MM.1S (cell line): ENCODE measurements around the gene GPER1.

Source experiments
- DNase-seq: peaks from one replicate; pipeline ENCODE4 v3.0.0-alpha.2; 2015
- H2AFZ ChIP-seq: fragments of 300-600 bp; sonication (generic); 2 replicates; pipeline ENCODE4 v1.6.0; 2016; ENCODE audit warnings: antibody characterized with exemption, low read length
- H3F3A ChIP-seq: fragments of 300-600 bp; sonication (generic); 2 replicates; pipeline ENCODE4 v1.6.1; 2016; ENCODE audit warnings: mild to moderate bottlenecking, antibody characterized with exemption, low read length, moderate library complexity, mixed read lengths; ENCODE audit not compliant: insufficient read depth
- H3K27ac ChIP-seq: fragments of 300-600 bp; sonication (generic); 2 replicates; pipeline ENCODE4 v1.5.1; 2016; ENCODE audit warnings: mild to moderate bottlenecking, low read length
- H3K27me3 ChIP-seq: fragments of 300-600 bp; sonication (generic); replicated peaks from 2 replicates; pipeline ENCODE4 v1.6.0; 2016; ENCODE audit warnings: low read length; ENCODE audit not compliant: insufficient read depth
- H3K36me3 ChIP-seq: fragments of 300-600 bp; sonication (generic); replicated peaks from 2 replicates; pipeline ENCODE4 v1.6.1; 2016; ENCODE audit warnings: mild to moderate bottlenecking, low read length, mixed read lengths; ENCODE audit not compliant: insufficient read depth
- H3K4me1 ChIP-seq: fragments of 300-600 bp; sonication (generic); 2 replicates; pipeline ENCODE4 v1.6.1; 2016; ENCODE audit warnings: low read length, mixed read lengths
- H3K4me2 ChIP-seq: fragments of 300-600 bp; sonication (generic); 2 replicates; pipeline ENCODE4 v1.6.0; 2016; ENCODE audit warnings: low read depth, low read length
- H3K4me3 ChIP-seq: fragments of 300-600 bp; sonication (generic); 2 replicates; pipeline ENCODE4 v1.5.1; 2016; ENCODE audit warnings: low read length, mixed read lengths
- H3K79me2 ChIP-seq: fragments of 300-600 bp; sonication (generic); 2 replicates; pipeline ENCODE4 v1.6.1; 2016; ENCODE audit warnings: mixed run types, low read length, mixed read lengths
- H3K9ac ChIP-seq: fragments of 300-600 bp; sonication (generic); 2 replicates; pipeline ENCODE4 v1.6.1; 2016; ENCODE audit warnings: low read length, mixed read lengths
- H3K9me2 ChIP-seq: fragments of 300-600 bp; sonication (generic); replicated peaks from 2 replicates; pipeline ENCODE4 v1.6.1; 2016; ENCODE audit warnings: mild to moderate bottlenecking, low read length, mixed read lengths; ENCODE audit not compliant: insufficient read depth
- H3K9me3 ChIP-seq: fragments of 300-600 bp; sonication (generic); replicated peaks from 2 replicates; pipeline ENCODE4 v1.6.1; 2016; ENCODE audit warnings: mild to moderate bottlenecking, low read length, mixed read lengths; ENCODE audit not compliant: insufficient read depth
- H4K20me1 ChIP-seq: fragments of 300-600 bp; sonication (generic); 2 replicates; pipeline ENCODE4 v1.6.1; 2016; ENCODE audit warnings: mild to moderate bottlenecking, low read length, moderate library complexity, mixed read lengths; ENCODE audit not compliant: insufficient read depth
- EZH2 ChIP-seq: fragments of 300-600 bp; sonication (generic); optimal IDR thresholded peaks from 2 replicates; pipeline ENCODE3; 2017; ENCODE audit warnings: low read depth, mild to moderate bottlenecking, antibody characterized with exemption, low read length, mixed read lengths
- EZH2phosphoT487 ChIP-seq: fragments of 300-600 bp; sonication (generic); IDR thresholded peaks from 2 replicates; pipeline ENCODE4 v1.6.1; 2018; ENCODE audit warnings: antibody characterized with exemption, low read length
- TF ChIP-seq, protein P1 (sequence below): fragments of 300-600 bp; sonication (generic); IDR thresholded peaks from 2 replicates; pipeline ENCODE4 v1.5.1; 2016; ENCODE audit warnings: antibody characterized with exemption, low read length, mixed read lengths

GPER1 gene

DNA sequence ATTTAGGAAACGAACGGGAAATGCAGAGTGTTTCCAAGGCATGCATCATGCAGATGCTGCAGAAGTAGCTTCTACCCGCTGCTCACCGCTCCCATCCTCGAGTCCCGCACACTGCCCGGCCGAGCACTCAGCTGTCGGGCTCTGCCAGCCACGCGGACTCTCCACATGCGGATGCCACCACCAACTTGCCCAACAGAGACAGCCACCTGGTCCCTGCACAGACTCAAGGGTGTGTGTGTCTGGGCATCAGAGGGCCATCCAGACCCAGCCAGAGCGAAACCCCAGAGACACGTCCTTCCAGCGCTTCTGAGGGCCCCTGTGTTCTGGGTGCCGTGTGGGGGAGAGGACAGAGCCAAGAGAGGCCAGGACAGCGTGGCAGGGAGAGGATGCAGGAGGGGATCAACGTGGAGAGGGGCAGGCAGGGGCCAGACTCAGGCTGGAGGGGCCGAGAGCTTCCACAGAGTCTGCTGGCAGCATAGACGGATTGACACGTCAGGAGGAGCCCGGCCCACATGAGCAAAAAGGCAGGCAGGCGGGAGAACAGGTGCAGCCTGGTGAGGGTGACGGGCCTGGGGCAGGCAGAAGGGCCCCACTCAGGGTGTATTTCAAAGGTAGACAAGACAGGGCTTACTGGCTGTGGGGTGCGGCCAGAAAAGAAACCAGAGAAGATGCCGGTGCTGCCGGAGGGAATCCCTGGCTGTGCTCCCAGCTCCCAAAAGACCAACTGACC is 18.3 kb downstream of the GPER1 start:
- H3K4me2 ChIP-seq = no peak overlapping the region
- H4K20me1 ChIP-seq = no peaks in the 10 kb centered on the region
- no peaks in the 10 kb centered on the region for H3K27me3 ChIP-seq
- H3K79me2 ChIP-seq = 0 out of 2 replicates have a peak, but pooled peaks cover 7% of the 10 kb centered on the region
- TF ChIP-seq, protein P1, sequence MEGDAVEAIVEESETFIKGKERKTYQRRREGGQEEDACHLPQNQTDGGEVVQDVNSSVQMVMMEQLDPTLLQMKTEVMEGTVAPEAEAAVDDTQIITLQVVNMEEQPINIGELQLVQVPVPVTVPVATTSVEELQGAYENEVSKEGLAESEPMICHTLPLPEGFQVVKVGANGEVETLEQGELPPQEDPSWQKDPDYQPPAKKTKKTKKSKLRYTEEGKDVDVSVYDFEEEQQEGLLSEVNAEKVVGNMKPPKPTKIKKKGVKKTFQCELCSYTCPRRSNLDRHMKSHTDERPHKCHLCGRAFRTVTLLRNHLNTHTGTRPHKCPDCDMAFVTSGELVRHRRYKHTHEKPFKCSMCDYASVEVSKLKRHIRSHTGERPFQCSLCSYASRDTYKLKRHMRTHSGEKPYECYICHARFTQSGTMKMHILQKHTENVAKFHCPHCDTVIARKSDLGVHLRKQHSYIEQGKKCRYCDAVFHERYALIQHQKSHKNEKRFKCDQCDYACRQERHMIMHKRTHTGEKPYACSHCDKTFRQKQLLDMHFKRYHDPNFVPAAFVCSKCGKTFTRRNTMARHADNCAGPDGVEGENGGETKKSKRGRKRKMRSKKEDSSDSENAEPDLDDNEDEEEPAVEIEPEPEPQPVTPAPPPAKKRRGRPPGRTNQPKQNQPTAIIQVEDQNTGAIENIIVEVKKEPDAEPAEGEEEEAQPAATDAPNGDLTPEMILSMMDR = no peak
- TF ChIP-seq EZH2phosphoT487 = no peak
- no peak for TF ChIP-seq EZH2
- H3K36me3 ChIP-seq = no peaks in the 10 kb centered on the region
- no peak for DNase-seq
- no peak overlapping the region for H3K9ac ChIP-seq
- H3K4me3 ChIP-seq = no peak overlapping the region
- H3K9me3 ChIP-seq = no peaks in the 10 kb centered on the region
- H3K4me1 ChIP-seq = no peaks in the 10 kb centered on the region
- no peaks in the 10 kb centered on the region for H3K9me2 ChIP-seq
- no peak overlapping the region for H3K27ac ChIP-seq
- no peak overlapping the region for H2AFZ ChIP-seq
- no peaks in the 10 kb centered on the region for H3F3A ChIP-seq

- Histone ChIP-seq H3F3A (no peaks in the 10 kb centered on the region), H3K27me3 (no peaks in the 10 kb centered on the region), H3K4me1 (no peaks in the 10 kb centered on the region), H4K20me1 (no peaks in the 10 kb centered on the region), H2AFZ (no peak overlapping the region), H3K4me3 (no peak overlapping the region), H3K9me2 (no peaks in the 10 kb centered on the region), H3K79me2 (0 out of 2 replicates have a peak, but pooled peaks cover 7% of the 10 kb centered on the region), H3K36me3 (no peaks in the 10 kb centered on the region), H3K9ac (no peak overlapping the region), H3K27ac (no peak overlapping the region), H3K9me3 (no peaks in the 10 kb centered on the region), H3K4me2 (no peak overlapping the region)
- no peak for DNase-seq
- TF ChIP-seq EZH2 (no peak), EZH2phosphoT487 (no peak)
- TF ChIP-seq, protein P1 = no peak
Measured at GRCh38 chr7:1106793-1107421, 19.0 kb downstream of the GPER1 start.

- no peak overlapping the region for H3K4me3 ChIP-seq
- H3K9ac ChIP-seq = no peak overlapping the region
- TF ChIP-seq EZH2phosphoT487 = no peak
- no peak for TF ChIP-seq EZH2
- TF ChIP-seq, protein P1 = no peak
- no peak for DNase-seq
- no peaks in the 10 kb centered on the region for H3F3A ChIP-seq
- H2AFZ ChIP-seq = no peak overlapping the region
- H3K27me3 ChIP-seq = no peaks in the 10 kb centered on the region
- no peak overlapping the region for H3K27ac ChIP-seq
- no peaks in the 10 kb centered on the region for H3K9me2 ChIP-seq
- H4K20me1 ChIP-seq = no peaks in the 10 kb centered on the region
- no peaks in the 10 kb centered on the region for H3K9me3 ChIP-seq
- no peaks in the 10 kb centered on the region for H3K36me3 ChIP-seq
- H3K79me2 ChIP-seq = 0 out of 2 replicates have a peak, but pooled peaks cover 7% of the 10 kb centered on the region
- no peak overlapping the region for H3K4me2 ChIP-seq
- H3K4me1 ChIP-seq = no peaks in the 10 kb centered on the region
Measured at GRCh38 chr7:1108264-1108920, 20.5 kb downstream of the GPER1 start.
